HepG2 (cell line): Measurements from ENCODE around the gene ZFR. TPM values are rescaled to one million over a fixed set of nuclear protein-coding genes. Genes with fewer than 3 reads are reported as not detected.

ENCODE experiments used
- ARID3A ChIP-seq: IDR thresholded peaks from 2 replicates; pipeline ENCODE4 v1.6.1; 2012; ENCODE audit warnings: low read depth, low read length, improper control_type of control experiment
- BCL3 ChIP-seq: sonication (generic); formaldehyde crosslinking; IDR thresholded peaks from 2 replicates; pipeline ENCODE4 v1.5.1; 2020; ENCODE audit warnings: mild to moderate bottlenecking, missing genetic modification reagents, moderate library complexity
- FOXO1 ChIP-seq: sonication (generic); formaldehyde crosslinking; IDR thresholded peaks from 2 replicates; pipeline ENCODE4 v1.4.0; 2020; ENCODE audit warnings: missing genetic modification reagents
- GPN1 ChIP-seq: sonication (generic); formaldehyde crosslinking; IDR thresholded peaks from 2 replicates; pipeline ENCODE4 v1.5.1; 2020; ENCODE audit warnings: missing genetic modification reagents, borderline replicate concordance
- IRF9 ChIP-seq: sonication (generic); formaldehyde crosslinking; IDR thresholded peaks from 2 replicates; pipeline ENCODE4 v1.8.0; 2022; ENCODE audit warnings: missing genetic modification reagents, mild to moderate bottlenecking, borderline replicate concordance
- KLF11 ChIP-seq: IDR thresholded peaks from 2 replicates; pipeline ENCODE4 v1.6.1; 2016; ENCODE audit warnings: missing compliant biosample characterization
- PATZ1 ChIP-seq: sonication (generic); formaldehyde crosslinking; IDR thresholded peaks from 2 replicates; pipeline ENCODE4 v1.4.0; 2020; ENCODE audit warnings: missing genetic modification reagents
- PHF5A ChIP-seq: IDR thresholded peaks from one replicate; pipeline ENCODE4 v1.6.1; 2018; ENCODE audit warnings: low read depth, missing genetic modification reagents; ENCODE audit not compliant: unreplicated experiment
- SMAD3 ChIP-seq: sonication (generic); formaldehyde crosslinking; IDR thresholded peaks from 2 replicates; pipeline ENCODE4 v1.4.0; 2020; ENCODE audit warnings: missing genetic modification reagents
- SNAPC2 ChIP-seq: sonication (generic); formaldehyde crosslinking; IDR thresholded peaks from 2 replicates; pipeline ENCODE4 v1.8.1; 2022; ENCODE audit warnings: mild to moderate bottlenecking, missing genetic modification reagents
- USF2 ChIP-seq, 2 experiments: sonication (generic) in 1 of 2; formaldehyde crosslinking in 1 of 2; IDR thresholded peaks; 2 replicates each; pipeline versions ENCODE4 v1.5.1 to v1.6.1; 2011 to 2020; ENCODE audit warnings: borderline replicate concordance in 1 of 2, low read depth in 1 of 2, low read length in 1 of 2, mild to moderate bottlenecking in 1 of 2, missing genetic modification reagents in 1 of 2, moderate library complexity in 1 of 2
- ZBTB7A ChIP-seq: sonication (generic); formaldehyde crosslinking; IDR thresholded peaks from 2 replicates; pipeline ENCODE4 v1.8.0; 2022; ENCODE audit warnings: mild to moderate bottlenecking, missing genetic modification reagents
- ZNF30 ChIP-seq: sonication (generic); formaldehyde crosslinking; IDR thresholded peaks from 2 replicates; pipeline ENCODE4 v1.5.0; 2020; ENCODE audit warnings: mild to moderate bottlenecking, missing genetic modification reagents
- ZNF383 ChIP-seq: sonication (generic); formaldehyde crosslinking; IDR thresholded peaks from 2 replicates; pipeline ENCODE4 v1.4.0; 2020; ENCODE audit warnings: missing genetic modification reagents, mild to moderate bottlenecking, borderline replicate concordance
- ZNF652 ChIP-seq: IDR thresholded peaks from 2 replicates; pipeline ENCODE4 v1.6.1; 2016; ENCODE audit warnings: low read depth, borderline replicate concordance
- ZXDC ChIP-seq: sonication (generic); formaldehyde crosslinking; IDR thresholded peaks from 2 replicates; pipeline ENCODE4 v1.5.0; 2020; ENCODE audit warnings: mild to moderate bottlenecking, missing genetic modification reagents
- polyA plus RNA-seq, 8 experiments: library from polyadenylated mRNA; depleted of rRNA in 3 of 8; stranded (reverse) in 7 of 8; unstranded in 1 of 8; fragments of >200 nt; fragmentation: Illumina TruSeq in 4 of 8; extraction: Trizol in 4 of 8; gene quantifications; 2 replicates each; pipeline versions ENCODE4 v1.2.1 to v1.2.3, GENCODE V29; 2011 to 2016; ENCODE audit warnings: low read depth in 4 of 8, missing spikeins in 1 of 8, mixed read lengths in 1 of 8; ENCODE audit not compliant: insufficient read depth in 1 of 8
- total RNA-seq, 5 experiments: library from RNA; depleted of rRNA; stranded (reverse); fragments of >200 nt; fragmentation: Illumina TruSeq; extraction: Trizol; gene quantifications; 2 replicates each; pipeline ENCODE4 v1.2.3, GENCODE V29; 2016; ENCODE audit warnings: low read depth in 1 of 5

ZFR gene
- total and polyA plus RNA-seq, 2 of the 13 experiments (the other 11 are each of a cell fraction or from before 2014, with no cell fraction given): 89.0 to 92.8 TPM

GRCh38 chr5:32444431-32445286 lies at the start of gene ZFR (continued):
- TF ChIP-seq BCL3 (CRISPR knock-in tag) (peak; percentile 86), PATZ1 (CRISPR knock-in tag) (no peak), ARID3A (no peak), USF2 (IDR thresholded peaks at IDR 0.05; ENCODE audit: low read depth, low read length) (no peak), USF2 (CRISPR knock-in tag; IDR thresholded peaks at IDR 0.05; ENCODE audit: borderline replicate concordance) (no peak), PHF5A (CRISPR knock-in tag) (no peak), ZBTB7A (CRISPR knock-in tag) (peak; percentile 61; the same call in 1 of the 2 replicates), KLF11 (CRISPR knock-in tag) (0 out of 2 replicates have a peak, but pooled peaks have one; percentile 70), GPN1 (CRISPR knock-in tag) (0 out of 2 replicates have a peak, but pooled peaks have one; percentile 28), SMAD3 (0 out of 2 replicates have a peak, but pooled peaks have one; percentile 32), ZNF383 (no peak), IRF9 (CRISPR knock-in tag) (no peak; the same call in 1 of the 2 replicates), ZNF652 (CRISPR knock-in tag) (no peak), ZXDC (no peak; the same call in 1 of the 2 replicates), ZNF30 (CRISPR knock-in tag) (no peak), SNAPC2 (CRISPR knock-in tag) (peak; percentile 95), FOXO1 (0 out of 2 replicates have a peak, but pooled peaks have one; percentile 26)
